ENCODE results near the gene HOXA13.

Gene HOXA13

DNA sequence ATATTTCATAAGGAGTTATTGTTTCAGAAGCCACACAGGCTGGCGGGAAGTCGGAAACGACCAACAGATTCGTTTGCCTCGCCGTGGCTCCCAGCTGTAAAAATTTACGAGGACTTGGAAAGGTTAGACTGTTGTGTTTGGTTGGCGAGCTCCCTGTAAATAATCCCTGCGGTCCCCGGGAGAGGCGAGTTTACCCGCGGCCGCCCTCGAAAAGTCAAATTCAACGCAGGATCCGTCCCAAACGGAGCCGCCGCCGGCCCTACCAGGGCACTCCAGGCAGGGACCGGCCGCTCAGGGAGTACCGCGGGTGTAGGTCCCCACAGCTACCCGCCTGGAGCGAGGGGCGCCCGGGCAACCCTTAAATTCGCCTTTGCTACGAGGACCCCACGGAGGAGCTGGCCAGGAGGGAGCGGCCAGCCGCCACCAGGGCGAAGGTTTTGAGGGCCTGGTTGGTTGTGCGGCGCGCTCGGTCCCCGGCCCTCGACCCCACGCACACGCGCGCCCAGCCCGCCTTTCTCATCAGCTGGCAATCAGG lies 33.8 kb downstream of the HOXA13 start:
- ChIA-PET CTCF (interaction anchor here (0.5 to 1.4 kb wide), 7 partner anchors 12 to 220 kb away, joined by 3 to 5 read pairs (median 3); no protein-coding TSS in a partner anchor), POLR2A (ENCODE audit: low non-redundant PET) (interaction anchor here (0.7 kb wide), 1 partner anchor 23 kb away, joined by 3 read pairs; the partner anchor contains the start of gene HOXA5)
- DNase-seq (ENCODE audit: low spot score): no peak
- peak overlapping the region; percentile 96 for H3K27ac ChIP-seq
- TF ChIP-seq, protein P1, sequence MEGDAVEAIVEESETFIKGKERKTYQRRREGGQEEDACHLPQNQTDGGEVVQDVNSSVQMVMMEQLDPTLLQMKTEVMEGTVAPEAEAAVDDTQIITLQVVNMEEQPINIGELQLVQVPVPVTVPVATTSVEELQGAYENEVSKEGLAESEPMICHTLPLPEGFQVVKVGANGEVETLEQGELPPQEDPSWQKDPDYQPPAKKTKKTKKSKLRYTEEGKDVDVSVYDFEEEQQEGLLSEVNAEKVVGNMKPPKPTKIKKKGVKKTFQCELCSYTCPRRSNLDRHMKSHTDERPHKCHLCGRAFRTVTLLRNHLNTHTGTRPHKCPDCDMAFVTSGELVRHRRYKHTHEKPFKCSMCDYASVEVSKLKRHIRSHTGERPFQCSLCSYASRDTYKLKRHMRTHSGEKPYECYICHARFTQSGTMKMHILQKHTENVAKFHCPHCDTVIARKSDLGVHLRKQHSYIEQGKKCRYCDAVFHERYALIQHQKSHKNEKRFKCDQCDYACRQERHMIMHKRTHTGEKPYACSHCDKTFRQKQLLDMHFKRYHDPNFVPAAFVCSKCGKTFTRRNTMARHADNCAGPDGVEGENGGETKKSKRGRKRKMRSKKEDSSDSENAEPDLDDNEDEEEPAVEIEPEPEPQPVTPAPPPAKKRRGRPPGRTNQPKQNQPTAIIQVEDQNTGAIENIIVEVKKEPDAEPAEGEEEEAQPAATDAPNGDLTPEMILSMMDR (conservative IDR thresholded peaks at IDR 0.05; ENCODE audit: low read depth): no peak

DNA sequence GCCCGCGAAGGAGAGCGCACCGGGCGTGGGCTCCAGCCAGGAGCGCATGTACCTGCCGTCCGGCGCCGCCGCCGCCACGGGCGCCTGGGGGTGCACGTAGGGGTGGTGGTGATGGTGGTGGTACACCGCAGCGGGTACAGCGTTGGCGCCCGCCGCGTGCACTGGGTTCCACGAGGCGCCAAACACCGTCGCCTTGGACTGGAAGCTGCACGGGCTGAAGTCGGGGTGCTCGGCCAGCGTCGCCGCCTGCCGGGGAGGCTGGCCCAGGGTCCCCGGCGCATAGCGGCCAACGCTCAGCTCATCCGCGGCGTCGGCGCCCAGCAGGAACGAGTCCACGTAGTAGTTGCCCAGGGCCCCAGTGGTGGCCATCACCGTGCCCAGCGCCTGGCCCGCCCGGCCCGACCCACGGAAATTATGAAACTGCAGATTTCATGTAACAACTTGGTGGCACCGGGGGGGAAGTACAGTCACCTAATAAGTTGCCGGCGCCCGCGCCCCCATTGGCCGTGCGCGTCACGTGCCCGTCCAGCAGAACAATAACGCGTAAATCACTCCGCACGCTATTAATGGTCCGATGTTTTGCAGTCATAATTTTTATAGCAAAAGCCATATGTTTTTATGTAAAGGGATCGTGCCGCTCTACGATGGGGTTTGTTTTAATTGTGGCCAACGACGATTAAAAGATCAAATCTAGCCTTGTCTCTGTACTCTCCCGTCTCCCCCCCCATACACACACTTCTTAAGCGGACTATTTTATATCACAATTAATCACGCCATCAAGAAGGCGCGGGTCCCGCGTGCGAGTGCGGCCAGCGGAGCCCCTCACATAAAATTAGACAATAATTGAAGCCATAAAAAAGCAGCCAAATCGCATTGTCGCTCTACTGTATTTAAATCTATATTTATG lies 34.5 kb downstream of the HOXA13 start, which contains the start of gene HOXA9:
HOXA9 (minus strand) TSS at position 449 of the 907 bp plus-strand sequence; CDS start at position 369, 80 bp downstream.
- ChIA-PET POLR2A (ENCODE audit: low non-redundant PET) (interaction anchor here (0.5 to 0.7 kb wide), 2 partner anchors 14 to 22 kb away, joined by 3 read pairs; partner anchors contain the start of gene HOXA5), CTCF (interaction anchor here (0.5 to 1.4 kb wide), 6 partner anchors 13 to 220 kb away, joined by 3 to 5 read pairs (median 3); no protein-coding TSS in a partner anchor)
- H3K27ac ChIP-seq: peak within 1 kb of the TSS; percentile 96
- TF ChIP-seq, protein P1 (conservative IDR thresholded peaks at IDR 0.05; ENCODE audit: low read depth): no peak
- peak; percentile 87 for DNase-seq (ENCODE audit: low spot score)

DNA sequence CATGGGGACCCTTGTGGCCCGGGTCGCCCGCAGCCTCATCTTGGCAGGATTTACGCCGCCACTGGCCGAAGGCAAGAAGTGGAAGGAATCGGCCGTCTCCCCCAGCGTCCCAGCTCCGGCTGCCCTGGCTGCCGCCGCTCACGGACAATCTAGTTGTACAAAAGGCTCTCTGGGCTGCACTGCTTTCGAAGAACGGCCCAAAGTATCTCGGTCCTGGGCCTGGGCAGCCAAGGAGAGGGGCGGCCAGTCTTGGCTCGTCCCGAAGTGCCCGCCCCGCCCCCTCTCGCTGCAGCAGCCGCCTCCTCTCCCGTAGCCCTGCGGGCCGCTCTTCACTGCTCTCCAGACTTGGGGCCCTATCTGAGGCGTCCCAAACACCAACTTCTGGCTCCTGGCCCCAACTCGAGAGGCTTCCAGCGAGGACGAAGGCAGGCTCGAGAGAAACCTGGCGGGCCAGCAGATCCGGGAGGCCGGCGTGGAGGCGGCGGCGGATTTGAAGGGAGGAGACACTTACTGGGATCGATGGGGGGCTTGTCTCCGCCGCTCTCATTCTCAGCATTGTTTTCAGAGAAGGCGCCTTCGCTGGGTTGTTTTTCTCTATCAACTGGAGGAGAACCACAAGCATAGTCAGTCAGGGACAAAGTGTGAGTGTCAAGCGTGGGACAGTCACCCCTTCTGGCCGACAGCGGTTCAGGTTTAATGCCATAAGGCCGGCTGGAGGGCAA lies 35.4 kb downstream of the HOXA13 start:
- no peak for DNase-seq (ENCODE audit: low spot score)
- POLR2A ChIA-PET (ENCODE audit: low non-redundant PET): no interaction called here
- CTCF ChIA-PET: interaction anchor here (0.6 to 1.2 kb wide), 4 partner anchors 9 to 211 kb away, joined by 3 to 6 read pairs (median 3); partner anchors contain the start of gene HOXA10
- TF ChIP-seq, protein P1 (conservative IDR thresholded peaks at IDR 0.05; ENCODE audit: low read depth): peak; percentile 58
- H3K27ac ChIP-seq: peak overlapping the region; percentile 96

DNA sequence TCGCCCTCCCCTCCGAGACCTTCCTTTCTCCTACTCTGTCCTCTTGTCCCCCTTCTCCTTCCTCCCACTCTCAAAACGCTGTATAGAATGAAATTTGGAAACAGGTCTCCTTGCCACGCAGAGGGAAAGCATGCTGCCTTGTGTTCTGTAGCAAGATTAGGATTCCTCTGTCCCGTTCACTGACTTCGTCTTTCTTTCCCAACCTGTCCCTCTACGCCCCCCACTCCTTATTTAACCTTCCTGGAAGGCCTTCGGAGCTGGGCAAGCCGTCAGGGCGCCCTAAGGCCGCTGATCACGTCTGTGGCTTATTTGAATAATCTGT lies 35.9 kb downstream of the HOXA13 start:
- peak overlapping the region; percentile 96 for H3K27ac ChIP-seq
- TF ChIP-seq, protein P1 (conservative IDR thresholded peaks at IDR 0.05; ENCODE audit: low read depth): no peak
- no peak for DNase-seq (ENCODE audit: low spot score)
- POLR2A ChIA-PET (ENCODE audit: low non-redundant PET): no interaction called here
- CTCF ChIA-PET: interaction anchor here (0.8 to 1.2 kb wide), 2 partner anchors 10 to 16 kb away, joined by 3 to 6 read pairs; partner anchors contain the start of gene HOXA10

DNA sequence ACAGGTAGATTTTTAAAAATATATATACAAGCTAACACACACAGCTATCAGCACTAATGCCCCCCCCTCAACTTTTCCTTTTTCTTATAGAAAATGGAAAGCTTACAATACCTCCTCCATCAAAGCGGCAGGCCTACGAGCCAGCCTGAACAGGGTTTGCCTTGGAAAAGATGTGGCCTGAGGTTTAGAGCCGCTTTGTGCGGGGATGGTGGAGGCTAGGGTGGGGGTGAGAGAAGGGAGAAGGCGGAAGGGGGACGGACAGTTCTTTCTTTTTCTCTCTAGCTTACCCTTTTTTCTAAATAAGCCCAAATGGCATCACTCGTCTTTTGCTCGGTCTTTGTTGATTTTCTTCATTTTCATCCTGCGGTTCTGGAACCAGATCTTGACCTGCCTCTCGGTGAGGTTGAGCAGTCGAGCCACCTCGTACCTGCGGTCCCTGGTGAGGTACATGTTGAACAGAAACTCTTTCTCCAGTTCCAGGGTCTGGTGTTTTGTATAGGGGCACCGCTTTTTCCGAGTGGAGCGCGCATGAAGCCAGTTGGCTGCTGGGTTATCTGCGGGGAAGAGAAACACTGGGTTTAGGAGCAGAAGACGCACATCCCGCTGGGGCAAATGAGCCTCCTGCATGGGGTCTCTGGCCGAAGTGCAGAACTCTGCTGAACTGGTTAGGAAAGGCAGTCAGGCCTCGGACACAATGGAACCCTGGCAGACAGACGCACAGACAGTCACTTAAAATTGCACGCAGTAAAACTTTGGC lies 36.4 kb downstream of the HOXA13 start:
- CTCF ChIA-PET: interaction anchor here (0.7 to 1.3 kb wide), 4 partner anchors 8 to 614 kb away, joined by 3 to 6 read pairs (median 6); partner anchors contain the start of gene HOXA10
- H3K27ac ChIP-seq: peak overlapping the region; percentile 96
- TF ChIP-seq, protein P1 (conservative IDR thresholded peaks at IDR 0.05; ENCODE audit: low read depth): no peak
- no peak for DNase-seq (ENCODE audit: low spot score)
- POLR2A ChIA-PET (ENCODE audit: low non-redundant PET): no interaction called here
